ENCODE measurements around the gene FMN2. TPM values are rescaled to one million over a fixed set of nuclear protein-coding genes. Genes with fewer than 3 reads are reported as not detected.

The FMN2 gene
- total and polyA plus RNA-seq, 4 donors: 17.1 to 78.7 (median 46.5) TPM

- no peaks in the 10 kb centered on the region for H3K9me3 ChIP-seq (ENCODE audit: control insufficient read depth, insufficient read depth, low read length)
- 76% methylated on average over 3 of the region's 4 CpGs for whole genome bisulfite sequencing (ENCODE audit: insufficient coverage)
Measured at GRCh38 chr1:240500647-240501046, 409.0 kb downstream of the FMN2 start.

GRCh38 chr1:240501115-240501514, 409.4 kb downstream of the FMN2 start:
- whole genome bisulfite sequencing (ENCODE audit: insufficient coverage): 80% methylated on average over 1 of the region's 2 CpGs
- Histone ChIP-seq H3K9me3 (ENCODE audit: control insufficient read depth, insufficient read depth, low read length) (no peaks in the 10 kb centered on the region), H3K27me3 (ENCODE audit: control insufficient read depth, insufficient read depth, low read length) (no peaks in the 10 kb centered on the region), H3K4me1 (ENCODE audit: control insufficient read depth, insufficient read depth, low read length) (no peaks in the 10 kb centered on the region), H3K4me3 (ENCODE audit: low read depth, low read length) (no peak overlapping the region), H3K27ac (ENCODE audit: low read depth, low read length) (no peak overlapping the region), H3K36me3 (ENCODE audit: control insufficient read depth, insufficient read depth, low read length) (no peaks in the 10 kb centered on the region)
- DNase-seq (ENCODE audit: low read depth in 4 of 6, low spot score in 6 of 6): no peak

More at GRCh38 chr1:240500647-240501046, 409.0 kb downstream of the FMN2 start:
- H3K27ac ChIP-seq (ENCODE audit: low read depth, low read length): no peak overlapping the region
- no peaks in the 10 kb centered on the region for H3K36me3 ChIP-seq (ENCODE audit: control insufficient read depth, insufficient read depth, low read length)
- peak in 1 of 6 donors; percentile 78 for DNase-seq (ENCODE audit: low read depth in 4 of 6, low spot score in 6 of 6)
- H3K4me3 ChIP-seq (ENCODE audit: low read depth, low read length): no peak overlapping the region
- no peaks in the 10 kb centered on the region for H3K27me3 ChIP-seq (ENCODE audit: control insufficient read depth, insufficient read depth, low read length)
- H3K4me1 ChIP-seq (ENCODE audit: control insufficient read depth, insufficient read depth, low read length): no peaks in the 10 kb centered on the region

- no peak overlapping the region for H3K27ac ChIP-seq (ENCODE audit: low read depth, low read length)
- no peaks in the 10 kb centered on the region for H3K9me3 ChIP-seq (ENCODE audit: control insufficient read depth, insufficient read depth, low read length)
- H3K27me3 ChIP-seq (ENCODE audit: control insufficient read depth, insufficient read depth, low read length): no peaks in the 10 kb centered on the region
- H3K4me3 ChIP-seq (ENCODE audit: low read depth, low read length): no peak overlapping the region
- DNase-seq (ENCODE audit: low read depth in 4 of 6, low spot score in 6 of 6): no peak
- no peaks in the 10 kb centered on the region for H3K36me3 ChIP-seq (ENCODE audit: control insufficient read depth, insufficient read depth, low read length)
- WGBS (ENCODE audit: insufficient coverage): 95% methylated on average over 4 of the region's 4 CpGs
- H3K4me1 ChIP-seq (ENCODE audit: control insufficient read depth, insufficient read depth, low read length): no peaks in the 10 kb centered on the region
Measured at GRCh38 chr1:240503036-240503435, 411.4 kb downstream of the FMN2 start.

- no peaks in the 10 kb centered on the region for H3K9me3 ChIP-seq (ENCODE audit: control insufficient read depth, insufficient read depth, low read length)
- no CpG with 5 or more reads among the region's 1 CpG for WGBS (ENCODE audit: insufficient coverage)
- H3K4me1 ChIP-seq (ENCODE audit: control insufficient read depth, insufficient read depth, low read length): no peaks in the 10 kb centered on the region
- no peak for DNase-seq (ENCODE audit: low read depth in 4 of 6, low spot score in 6 of 6)
- no peak overlapping the region for H3K4me3 ChIP-seq (ENCODE audit: low read depth, low read length)
- H3K27ac ChIP-seq (ENCODE audit: low read depth, low read length): no peak overlapping the region
- no peaks in the 10 kb centered on the region for H3K36me3 ChIP-seq (ENCODE audit: control insufficient read depth, insufficient read depth, low read length)
- no peaks in the 10 kb centered on the region for H3K27me3 ChIP-seq (ENCODE audit: control insufficient read depth, insufficient read depth, low read length)
Measured at GRCh38 chr1:240503558-240503957, 411.9 kb downstream of the FMN2 start.

- no peak for DNase-seq (ENCODE audit: low read depth in 4 of 6, low spot score in 6 of 6)
- no peaks in the 10 kb centered on the region for H3K36me3 ChIP-seq (ENCODE audit: control insufficient read depth, insufficient read depth, low read length)
- no peaks in the 10 kb centered on the region for H3K27me3 ChIP-seq (ENCODE audit: control insufficient read depth, insufficient read depth, low read length)
- H3K4me1 ChIP-seq (ENCODE audit: control insufficient read depth, insufficient read depth, low read length): no peaks in the 10 kb centered on the region
- H3K9me3 ChIP-seq (ENCODE audit: control insufficient read depth, insufficient read depth, low read length): no peaks in the 10 kb centered on the region
- H3K27ac ChIP-seq (ENCODE audit: low read depth, low read length): no peak overlapping the region
- no peak overlapping the region for H3K4me3 ChIP-seq (ENCODE audit: low read depth, low read length)
- WGBS (ENCODE audit: insufficient coverage): no CpG with 5 or more reads among the region's 4 CpGs
Measured at GRCh38 chr1:240506176-240506575, 414.5 kb downstream of the FMN2 start.

- no peaks in the 10 kb centered on the region for H3K4me1 ChIP-seq (ENCODE audit: control insufficient read depth, insufficient read depth, low read length)
- H3K27ac ChIP-seq (ENCODE audit: low read depth, low read length): no peak overlapping the region
- DNase-seq (ENCODE audit: low read depth in 4 of 6, low spot score in 6 of 6): no peak
- WGBS (ENCODE audit: insufficient coverage): no CpG with 5 or more reads among the region's 3 CpGs
- no peaks in the 10 kb centered on the region for H3K36me3 ChIP-seq (ENCODE audit: control insufficient read depth, insufficient read depth, low read length)
- no peaks in the 10 kb centered on the region for H3K9me3 ChIP-seq (ENCODE audit: control insufficient read depth, insufficient read depth, low read length)
- no peak overlapping the region for H3K4me3 ChIP-seq (ENCODE audit: low read depth, low read length)
- no peaks in the 10 kb centered on the region for H3K27me3 ChIP-seq (ENCODE audit: control insufficient read depth, insufficient read depth, low read length)
Measured at GRCh38 chr1:240508201-240508600, 416.5 kb downstream of the FMN2 start.

GRCh38 chr1:240508950-240509349, 417.3 kb downstream of the FMN2 start:
- DNase-seq (ENCODE audit: low read depth in 4 of 6, low spot score in 6 of 6): no peak
- Histone ChIP-seq H3K9me3 (ENCODE audit: control insufficient read depth, insufficient read depth, low read length) (no peaks in the 10 kb centered on the region), H3K4me3 (ENCODE audit: low read depth, low read length) (no peak overlapping the region), H3K27ac (ENCODE audit: low read depth, low read length) (no peak overlapping the region), H3K36me3 (ENCODE audit: control insufficient read depth, insufficient read depth, low read length) (no peaks in the 10 kb centered on the region), H3K4me1 (ENCODE audit: control insufficient read depth, insufficient read depth, low read length) (no peaks in the 10 kb centered on the region), H3K27me3 (ENCODE audit: control insufficient read depth, insufficient read depth, low read length) (no peaks in the 10 kb centered on the region)
- WGBS (ENCODE audit: insufficient coverage): 100% methylated on average over 1 of the region's 2 CpGs

GRCh38 chr1:240511789-240512188, 420.1 kb downstream of the FMN2 start:
- no peaks in the 10 kb centered on the region for H3K4me1 ChIP-seq (ENCODE audit: control insufficient read depth, insufficient read depth, low read length)
- no peak for DNase-seq (ENCODE audit: low read depth in 4 of 6, low spot score in 6 of 6)
- no peaks in the 10 kb centered on the region for H3K9me3 ChIP-seq (ENCODE audit: control insufficient read depth, insufficient read depth, low read length)
- no peak overlapping the region for H3K27ac ChIP-seq (ENCODE audit: low read depth, low read length)
- H3K4me3 ChIP-seq (ENCODE audit: low read depth, low read length): no peak overlapping the region
- H3K36me3 ChIP-seq (ENCODE audit: control insufficient read depth, insufficient read depth, low read length): no peaks in the 10 kb centered on the region
- H3K27me3 ChIP-seq (ENCODE audit: control insufficient read depth, insufficient read depth, low read length): no peaks in the 10 kb centered on the region

- no peak for DNase-seq (ENCODE audit: low read depth in 4 of 6, low spot score in 6 of 6)
- no peaks in the 10 kb centered on the region for H3K9me3 ChIP-seq (ENCODE audit: control insufficient read depth, insufficient read depth, low read length)
- no peak overlapping the region for H3K27ac ChIP-seq (ENCODE audit: low read depth, low read length)
- no peaks in the 10 kb centered on the region for H3K4me1 ChIP-seq (ENCODE audit: control insufficient read depth, insufficient read depth, low read length)
- H3K36me3 ChIP-seq (ENCODE audit: control insufficient read depth, insufficient read depth, low read length): no peaks in the 10 kb centered on the region
- no CpG with 5 or more reads among the region's 1 CpG for WGBS (ENCODE audit: insufficient coverage)
- no peaks in the 10 kb centered on the region for H3K27me3 ChIP-seq (ENCODE audit: control insufficient read depth, insufficient read depth, low read length)
- no peak overlapping the region for H3K4me3 ChIP-seq (ENCODE audit: low read depth, low read length)
Measured at GRCh38 chr1:240515505-240515904, 423.8 kb downstream of the FMN2 start.

GRCh38 chr1:240516069-240516468, 424.4 kb downstream of the FMN2 start:
- Histone ChIP-seq H3K27me3 (ENCODE audit: control insufficient read depth, insufficient read depth, low read length) (no peaks in the 10 kb centered on the region), H3K4me3 (ENCODE audit: low read depth, low read length) (no peak overlapping the region), H3K36me3 (ENCODE audit: control insufficient read depth, insufficient read depth, low read length) (no peaks in the 10 kb centered on the region), H3K4me1 (ENCODE audit: control insufficient read depth, insufficient read depth, low read length) (no peaks in the 10 kb centered on the region), H3K9me3 (ENCODE audit: control insufficient read depth, insufficient read depth, low read length) (no peaks in the 10 kb centered on the region), H3K27ac (ENCODE audit: low read depth, low read length) (no peak overlapping the region)
- 100% methylated on average over 1 of the region's 2 CpGs for WGBS (ENCODE audit: insufficient coverage)
- no peak for DNase-seq (ENCODE audit: low read depth in 4 of 6, low spot score in 6 of 6)

All from spinal cord (tissue), 10 donors.